ENCODE measurements around the gene CHST11.

The CHST11 gene

DNA sequence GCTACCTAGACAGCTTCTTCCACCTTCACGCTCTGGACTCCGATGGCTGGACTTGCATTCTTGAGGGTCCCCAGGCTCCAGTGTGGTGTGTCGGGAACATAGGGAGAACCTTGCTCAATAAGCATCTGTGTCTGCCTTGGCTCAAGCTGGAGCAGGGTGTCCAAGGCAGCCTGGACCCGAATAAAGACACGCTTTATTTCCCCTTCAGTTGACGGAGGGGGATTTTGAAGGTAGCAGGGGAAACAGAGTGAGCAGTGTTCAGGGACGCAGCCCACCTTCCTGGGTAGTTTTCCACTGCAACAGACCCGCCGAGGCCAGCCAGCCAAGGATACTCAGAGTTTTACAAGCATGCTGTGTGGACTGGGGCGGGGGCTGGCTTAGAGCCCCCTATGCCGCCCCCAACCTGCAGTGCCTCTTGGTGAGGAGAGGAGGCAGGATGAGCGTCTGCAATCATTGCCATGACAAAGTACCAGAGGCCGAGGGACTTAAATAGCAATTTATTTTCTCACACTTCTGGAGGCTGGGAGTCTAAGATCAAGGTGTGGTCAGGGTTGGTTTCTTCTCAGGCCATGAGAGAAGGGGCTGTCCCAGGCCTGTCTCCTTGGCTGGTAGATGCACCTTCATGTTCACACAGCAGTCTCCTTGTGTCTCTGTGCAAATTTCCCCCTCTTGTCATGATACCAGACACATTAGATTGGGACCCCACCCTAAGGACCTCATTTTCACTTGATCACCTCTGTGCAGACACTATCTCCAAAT is 201.2 kb downstream of the CHST11 start:
- no peak overlapping the region for H3K9ac ChIP-seq (ENCODE audit: low read length in 2 of 2)
- no peaks in the 10 kb centered on the region for H3K9me3 ChIP-seq (ENCODE audit: control insufficient read depth in 2 of 2, low read length in 2 of 2)
- H3K36me3 ChIP-seq (ENCODE audit: control insufficient read depth in 2 of 2, insufficient read depth in 2 of 2, low read length in 2 of 2) = no peaks in the 10 kb centered on the region
- H3K4me1 ChIP-seq (ENCODE audit: control insufficient read depth, insufficient read depth, low read length) = peaks cover 6% of the 10 kb centered on the region
- H3K27me3 ChIP-seq (ENCODE audit: control insufficient read depth in 1 of 2, insufficient read depth in 2 of 2, low read length in 2 of 2) = no peaks in the 10 kb centered on the region
- H3K27ac ChIP-seq (ENCODE audit: low read length) = no peak overlapping the region
- H3K4me3 ChIP-seq (ENCODE audit: low read length in 2 of 2) = no peak overlapping the region

DNA sequence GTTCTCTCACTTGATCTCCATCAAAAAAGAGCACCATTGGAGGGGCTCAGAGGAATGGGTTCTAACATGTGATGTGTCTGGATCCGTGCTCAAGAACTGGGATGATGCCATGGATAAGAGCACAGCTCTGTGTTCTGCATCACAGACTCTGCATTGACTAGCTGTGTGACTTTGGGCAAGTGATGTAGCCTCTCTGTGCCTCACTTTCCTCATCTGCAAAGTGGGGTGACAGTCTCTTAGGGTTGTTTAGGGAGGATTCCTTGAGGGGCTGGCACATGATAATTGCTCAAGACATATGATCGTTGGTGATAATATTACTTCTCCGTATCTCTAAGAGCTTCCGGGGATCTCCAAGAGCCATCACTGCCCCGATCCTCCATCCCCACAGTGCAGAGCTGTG is 202.3 kb downstream of the CHST11 start:
- H3K36me3 ChIP-seq (ENCODE audit: control insufficient read depth in 2 of 2, insufficient read depth in 2 of 2, low read length in 2 of 2) = no peaks in the 10 kb centered on the region
- H3K27ac ChIP-seq (ENCODE audit: low read length) = no peak overlapping the region
- H3K27me3 ChIP-seq (ENCODE audit: control insufficient read depth in 1 of 2, insufficient read depth in 2 of 2, low read length in 2 of 2) = no peaks in the 10 kb centered on the region
- H3K9me3 ChIP-seq (ENCODE audit: control insufficient read depth in 2 of 2, low read length in 2 of 2) = no peaks in the 10 kb centered on the region
- no peak overlapping the region for H3K4me3 ChIP-seq (ENCODE audit: low read length in 2 of 2)
- no peak overlapping the region for H3K9ac ChIP-seq (ENCODE audit: low read length in 2 of 2)
- H3K4me1 ChIP-seq (ENCODE audit: control insufficient read depth, insufficient read depth, low read length) = peaks cover 11% of the 10 kb centered on the region

DNA sequence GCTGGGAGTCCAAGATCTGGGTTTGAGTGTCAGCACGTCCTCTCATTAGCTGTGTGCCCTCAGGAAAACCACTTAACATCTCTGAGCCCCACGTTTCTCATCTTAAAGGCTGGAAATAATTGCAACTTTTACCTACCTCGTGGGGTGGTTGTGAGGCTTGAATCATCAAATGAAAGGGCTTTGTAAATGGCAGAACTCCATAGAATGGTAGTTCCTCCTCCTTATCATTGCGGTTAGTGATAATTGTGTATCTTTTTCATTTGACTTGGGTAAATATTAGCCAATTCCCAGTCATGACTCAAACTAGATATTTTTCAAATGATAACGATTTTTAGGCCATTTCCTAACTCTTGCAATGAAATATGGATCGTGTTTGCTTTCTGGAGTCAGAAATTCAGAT is 205.5 kb downstream of the CHST11 start:
- no peak overlapping the region for H3K27ac ChIP-seq (ENCODE audit: low read length)
- no peaks in the 10 kb centered on the region for H3K36me3 ChIP-seq (ENCODE audit: control insufficient read depth in 2 of 2, insufficient read depth in 2 of 2, low read length in 2 of 2)
- no peak overlapping the region for H3K9ac ChIP-seq (ENCODE audit: low read length in 2 of 2)
- H3K4me1 ChIP-seq (ENCODE audit: control insufficient read depth, insufficient read depth, low read length) = peaks cover 25% of the 10 kb centered on the region
- H3K4me3 ChIP-seq (ENCODE audit: low read length in 2 of 2) = no peak overlapping the region
- no peaks in the 10 kb centered on the region for H3K9me3 ChIP-seq (ENCODE audit: control insufficient read depth in 2 of 2, low read length in 2 of 2)
- no peaks in the 10 kb centered on the region for H3K27me3 ChIP-seq (ENCODE audit: control insufficient read depth in 1 of 2, insufficient read depth in 2 of 2, low read length in 2 of 2)

DNA sequence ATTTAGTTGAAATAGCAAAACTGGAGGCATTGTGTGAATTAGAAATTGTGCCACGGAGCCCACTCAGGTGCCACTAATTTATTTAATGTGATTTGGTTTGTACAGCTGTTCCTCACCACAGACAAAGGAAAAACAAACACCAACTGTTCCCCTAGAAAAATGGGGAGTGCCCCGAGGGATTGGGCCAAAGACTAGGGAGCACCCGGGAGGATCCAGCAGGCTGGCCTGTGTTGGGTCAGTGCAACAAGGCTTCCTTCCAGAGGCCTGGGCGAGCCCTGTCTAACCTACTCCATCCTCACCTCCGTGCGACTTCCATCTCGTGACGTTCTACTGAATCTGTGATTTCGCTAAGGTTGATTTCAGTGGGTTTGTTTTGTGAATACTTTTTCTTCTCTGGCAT is 206.2 kb downstream of the CHST11 start:
- Histone ChIP-seq H3K27ac (ENCODE audit: low read length) (no peak overlapping the region), H3K4me1 (ENCODE audit: control insufficient read depth, insufficient read depth, low read length) (peaks cover 31% of the 10 kb centered on the region)

DNA sequence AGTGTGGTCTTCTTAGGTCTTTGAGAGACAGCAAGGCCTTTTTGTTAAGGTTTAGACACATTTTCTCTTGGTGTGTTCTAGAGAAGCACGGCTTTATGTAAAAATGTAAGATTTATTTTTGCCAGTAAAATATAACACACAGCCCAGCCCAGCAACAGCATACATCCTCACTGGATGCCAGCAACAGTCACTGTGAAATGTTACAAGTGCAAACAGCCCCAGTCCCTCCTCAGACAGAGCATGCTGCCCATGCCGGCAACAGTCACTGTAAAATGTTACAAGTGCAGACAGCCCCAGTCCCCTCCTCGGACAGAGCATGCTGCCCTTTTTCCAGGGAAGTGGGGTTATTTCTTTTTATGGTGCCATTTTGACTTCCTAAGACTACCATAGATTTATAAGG is 207.6 kb downstream of the CHST11 start:
- Histone ChIP-seq H3K4me1 (ENCODE audit: control insufficient read depth, insufficient read depth, low read length) (peaks cover 46% of the 10 kb centered on the region), H3K9me3 (ENCODE audit: control insufficient read depth in 2 of 2, low read length in 2 of 2) (no peaks in the 10 kb centered on the region), H3K4me3 (ENCODE audit: low read length in 2 of 2) (no peak overlapping the region), H3K9ac (ENCODE audit: low read length in 2 of 2) (no peak overlapping the region), H3K27me3 (ENCODE audit: control insufficient read depth in 1 of 2, insufficient read depth in 2 of 2, low read length in 2 of 2) (no peaks in the 10 kb centered on the region), H3K36me3 (ENCODE audit: control insufficient read depth in 2 of 2, insufficient read depth in 2 of 2, low read length in 2 of 2) (no peaks in the 10 kb centered on the region), H3K27ac (ENCODE audit: low read length) (peak overlapping the region; percentile 66)

More for the DNA sequence above, 206.2 kb downstream of the CHST11 start:
- H3K9me3 ChIP-seq (ENCODE audit: control insufficient read depth in 2 of 2, low read length in 2 of 2) = no peaks in the 10 kb centered on the region
- H3K9ac ChIP-seq (ENCODE audit: low read length in 2 of 2) = no peak overlapping the region
- H3K4me3 ChIP-seq (ENCODE audit: low read length in 2 of 2) = no peak overlapping the region
- H3K27me3 ChIP-seq (ENCODE audit: control insufficient read depth in 1 of 2, insufficient read depth in 2 of 2, low read length in 2 of 2) = no peaks in the 10 kb centered on the region
- no peaks in the 10 kb centered on the region for H3K36me3 ChIP-seq (ENCODE audit: control insufficient read depth in 2 of 2, insufficient read depth in 2 of 2, low read length in 2 of 2)

DNA sequence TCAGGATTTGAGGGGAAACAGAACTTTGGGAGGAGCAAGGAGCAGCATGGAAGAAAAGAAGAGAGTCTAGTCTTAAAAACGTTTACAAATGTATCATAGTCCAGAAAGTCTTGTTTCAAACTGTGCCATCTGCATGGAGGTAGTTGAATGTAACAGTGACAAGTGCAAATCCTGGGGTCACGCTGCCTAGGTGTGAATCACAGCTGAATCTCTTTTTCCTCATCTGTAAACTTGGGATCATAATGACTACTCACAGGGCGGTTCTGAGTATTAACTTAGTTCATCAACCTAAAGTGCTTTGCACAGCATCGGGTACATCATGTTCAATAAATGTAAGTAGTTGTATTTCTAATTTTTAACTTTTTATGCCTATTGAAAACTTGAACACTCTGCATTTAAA is 208.5 kb downstream of the CHST11 start:
- H3K27ac ChIP-seq (ENCODE audit: low read length) = peak overlapping the region; percentile 66
- no peaks in the 10 kb centered on the region for H3K27me3 ChIP-seq (ENCODE audit: control insufficient read depth in 1 of 2, insufficient read depth in 2 of 2, low read length in 2 of 2)

DNA sequence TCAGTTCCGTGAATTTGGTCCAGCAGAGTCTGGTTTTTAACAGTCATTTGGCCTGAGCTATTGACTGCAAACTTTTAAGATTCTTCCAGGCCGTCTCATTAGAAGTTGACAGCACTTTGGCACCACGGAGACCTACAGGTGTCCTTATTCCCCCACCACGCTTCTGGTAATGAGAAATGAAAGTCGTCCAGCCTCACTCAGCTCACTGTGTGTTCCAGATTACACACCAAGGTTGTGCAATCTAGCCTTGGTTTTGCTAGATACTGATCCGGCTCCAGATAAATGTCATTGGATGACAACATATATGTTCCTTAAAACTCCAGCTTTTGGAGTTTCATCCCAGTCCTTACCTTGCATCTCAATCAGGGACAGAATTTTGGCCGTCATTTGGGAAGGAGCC is 210.4 kb downstream of the CHST11 start:
- Histone ChIP-seq H3K4me1 (ENCODE audit: control insufficient read depth, insufficient read depth, low read length) (peaks cover 73% of the 10 kb centered on the region), H3K27ac (ENCODE audit: low read length) (peak overlapping the region; percentile 69), H3K36me3 (ENCODE audit: control insufficient read depth in 2 of 2, insufficient read depth in 2 of 2, low read length in 2 of 2) (no peaks in the 10 kb centered on the region), H3K9ac (ENCODE audit: low read length in 2 of 2) (no peak overlapping the region), H3K9me3 (ENCODE audit: control insufficient read depth in 2 of 2, low read length in 2 of 2) (no peaks in the 10 kb centered on the region), H3K4me3 (ENCODE audit: low read length in 2 of 2) (no peak overlapping the region), H3K27me3 (ENCODE audit: control insufficient read depth in 1 of 2, insufficient read depth in 2 of 2, low read length in 2 of 2) (no peaks in the 10 kb centered on the region)

More for the DNA sequence above, 208.5 kb downstream of the CHST11 start:
- Histone ChIP-seq H3K4me1 (ENCODE audit: control insufficient read depth, insufficient read depth, low read length) (peaks cover 55% of the 10 kb centered on the region), H3K9me3 (ENCODE audit: control insufficient read depth in 2 of 2, low read length in 2 of 2) (no peaks in the 10 kb centered on the region), H3K36me3 (ENCODE audit: control insufficient read depth in 2 of 2, insufficient read depth in 2 of 2, low read length in 2 of 2) (no peaks in the 10 kb centered on the region), H3K4me3 (ENCODE audit: low read length in 2 of 2) (no peak overlapping the region), H3K9ac (ENCODE audit: low read length in 2 of 2) (no peak overlapping the region)

DNA sequence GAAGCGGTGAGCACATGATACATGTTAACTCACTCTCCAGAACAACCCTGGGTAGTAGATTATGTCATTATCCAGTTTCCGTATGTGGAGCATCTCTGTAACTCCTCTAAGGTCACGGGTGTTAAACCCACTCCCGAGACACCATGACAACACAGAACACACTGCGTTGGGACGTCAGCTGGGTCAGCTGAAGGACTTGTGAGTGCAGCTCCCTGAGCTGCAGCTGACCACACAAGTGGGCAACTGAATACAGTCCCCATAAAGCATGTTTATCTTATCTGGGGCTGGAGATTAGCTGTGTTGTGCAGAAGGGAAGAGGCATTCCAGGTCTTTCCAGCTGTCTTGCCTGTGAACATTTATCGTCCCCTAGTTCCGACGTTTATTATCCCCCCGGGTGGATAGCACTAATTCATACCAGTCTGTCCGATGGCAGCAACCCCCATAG is 211.5 kb downstream of the CHST11 start:
- Histone ChIP-seq H3K9ac (ENCODE audit: low read length in 2 of 2) (peak overlapping the region in 1 of 2 donors; percentile 51), H3K27ac (ENCODE audit: low read length) (peak overlapping the region; percentile 69), H3K36me3 (ENCODE audit: control insufficient read depth in 2 of 2, insufficient read depth in 2 of 2, low read length in 2 of 2) (no peaks in the 10 kb centered on the region), H3K27me3 (ENCODE audit: control insufficient read depth in 1 of 2, insufficient read depth in 2 of 2, low read length in 2 of 2) (no peaks in the 10 kb centered on the region), H3K4me1 (ENCODE audit: control insufficient read depth, insufficient read depth, low read length) (peaks cover 85% of the 10 kb centered on the region), H3K9me3 (ENCODE audit: control insufficient read depth in 2 of 2, low read length in 2 of 2) (no peaks in the 10 kb centered on the region), H3K4me3 (ENCODE audit: low read length in 2 of 2) (peak overlapping the region in 1 of 2 donors; percentile 54)

DNA sequence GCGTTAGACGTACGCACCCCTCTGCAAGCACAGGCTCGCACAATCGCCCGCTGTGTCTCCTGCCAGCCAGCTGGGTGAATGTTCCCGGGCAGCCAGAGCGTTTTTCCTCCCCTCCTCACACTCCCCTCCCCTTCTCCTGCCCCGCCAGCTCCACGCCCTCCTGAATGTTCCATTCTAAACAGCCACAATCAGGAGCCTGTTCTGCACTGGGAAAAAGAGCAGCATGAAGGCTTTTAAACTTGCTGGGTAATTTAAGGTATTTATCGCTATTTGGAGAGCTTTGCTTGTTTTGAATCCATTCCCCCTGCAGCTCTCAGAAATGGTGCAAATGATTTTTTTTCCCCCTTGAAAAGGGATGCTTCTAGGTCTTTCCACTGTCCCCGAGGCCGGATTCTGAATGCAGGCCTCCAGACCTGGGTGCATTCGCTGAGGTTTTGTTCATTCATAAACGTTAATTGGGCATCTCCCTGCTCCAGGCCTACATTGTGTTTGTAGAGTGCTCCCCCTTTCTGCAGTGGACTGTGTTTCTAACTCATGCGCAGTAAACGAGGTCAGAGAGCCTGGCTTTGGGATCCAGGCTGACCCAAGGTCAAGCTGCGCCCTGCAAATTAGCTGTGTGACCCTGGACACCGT is 212.5 kb downstream of the CHST11 start:
- Histone ChIP-seq H3K9ac (ENCODE audit: low read length in 2 of 2) (peak overlapping the region; percentile 10 to 29), H3K27ac (ENCODE audit: low read length) (peak overlapping the region; percentile 69), H3K4me3 (ENCODE audit: low read length in 2 of 2) (peak overlapping the region in 1 of 2 donors; percentile 54), H3K4me1 (ENCODE audit: control insufficient read depth, insufficient read depth, low read length) (peaks cover 87% of the 10 kb centered on the region), H3K27me3 (ENCODE audit: control insufficient read depth in 1 of 2, insufficient read depth in 2 of 2, low read length in 2 of 2) (no peaks in the 10 kb centered on the region), H3K36me3 (ENCODE audit: control insufficient read depth in 2 of 2, insufficient read depth in 2 of 2, low read length in 2 of 2) (no peaks in the 10 kb centered on the region), H3K9me3 (ENCODE audit: control insufficient read depth in 2 of 2, low read length in 2 of 2) (no peaks in the 10 kb centered on the region)

DNA sequence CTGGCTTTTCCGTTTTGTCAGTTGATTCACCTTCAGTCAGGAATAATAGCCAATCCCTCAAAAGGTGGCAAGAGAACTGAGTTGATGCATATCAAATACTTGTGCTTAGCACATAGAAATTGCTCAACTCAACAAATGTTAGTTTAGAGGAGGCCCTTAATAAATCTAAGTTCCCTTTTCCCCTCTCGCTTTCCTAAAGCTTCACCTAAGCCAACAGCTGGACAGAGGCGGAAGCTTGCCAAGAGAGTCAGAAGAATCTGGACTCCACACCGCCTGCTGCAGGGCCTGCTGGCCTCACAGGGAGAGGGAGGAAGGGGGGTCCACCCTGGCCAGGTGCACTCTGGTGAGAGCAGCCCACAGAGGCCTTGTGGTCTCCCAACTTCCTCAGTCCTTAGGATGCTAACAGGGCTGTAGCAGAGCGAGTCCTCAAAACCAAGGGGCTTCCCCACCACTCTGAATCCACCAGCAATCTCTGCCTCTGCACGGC is 213.1 kb downstream of the CHST11 start:
- no peaks in the 10 kb centered on the region for H3K9me3 ChIP-seq (ENCODE audit: control insufficient read depth in 2 of 2, low read length in 2 of 2)
- H3K9ac ChIP-seq (ENCODE audit: low read length in 2 of 2) = peak overlapping the region in 1 of 2 donors; percentile 29
- H3K27me3 ChIP-seq (ENCODE audit: control insufficient read depth in 1 of 2, insufficient read depth in 2 of 2, low read length in 2 of 2) = no peaks in the 10 kb centered on the region
- H3K4me3 ChIP-seq (ENCODE audit: low read length in 2 of 2) = peak overlapping the region in 1 of 2 donors; percentile 54
- H3K36me3 ChIP-seq (ENCODE audit: control insufficient read depth in 2 of 2, insufficient read depth in 2 of 2, low read length in 2 of 2) = no peaks in the 10 kb centered on the region
- H3K4me1 ChIP-seq (ENCODE audit: control insufficient read depth, insufficient read depth, low read length) = peaks cover 82% of the 10 kb centered on the region
- peak overlapping the region; percentile 69 for H3K27ac ChIP-seq (ENCODE audit: low read length)

All from stomach smooth muscle (tissue), 2 donors.